Neutrophil (primary cell): Measurements from ENCODE around the gene GRID2.

Source experiments
- H3K27ac ChIP-seq: fragments of 200-600 bp; sonication (generic); 2 replicates; pipeline ENCODE4 v1.5.1; 2016; ENCODE audit warnings: mild to moderate bottlenecking, moderate library complexity
- H3K27me3 ChIP-seq: fragments of 200-600 bp; sonication (generic); 2 replicates; pipeline ENCODE4 v1.6.0; 2016; ENCODE audit warnings: mild to moderate bottlenecking
- H3K36me3 ChIP-seq: fragments of 200-600 bp; sonication (generic); 2 replicates; pipeline ENCODE4 v1.5.1; 2017
- H3K4me1 ChIP-seq, 2 experiments: fragments of 200-600 bp in 1 of 2; sonication (generic) in 1 of 2; 1 replicate in 1 of 2; 2 replicates in 1 of 2; pipeline versions ENCODE4 v1.5.1 to v1.6.1; 2013 to 2016; ENCODE audit warnings: low read depth in 1 of 2, low read length in 1 of 2, mild to moderate bottlenecking in 1 of 2, moderate library complexity in 1 of 2; ENCODE audit not compliant: control insufficient read depth in 1 of 2, insufficient read depth in 1 of 2
- H3K4me3 ChIP-seq, 2 experiments: fragments of 200-600 bp in 1 of 2; sonication (generic) in 1 of 2; 1 replicate in 1 of 2; 2 replicates in 1 of 2; pipeline ENCODE4 v1.5.1; 2013 to 2016; ENCODE audit warnings: low read depth in 1 of 2, low read length in 1 of 2, mild to moderate bottlenecking in 1 of 2, moderate library complexity in 1 of 2
- H3K9me3 ChIP-seq: fragments of 200-600 bp; sonication (generic); 2 replicates; pipeline ENCODE4 v1.5.1; 2016
- TF ChIP-seq, protein P1 (sequence below): fragments of 200-600 bp; sonication (generic); IDR thresholded peaks from 2 replicates; pipeline ENCODE4 v1.5.1; 2016; ENCODE audit warnings: antibody characterized with exemption

GRID2 gene

DNA sequence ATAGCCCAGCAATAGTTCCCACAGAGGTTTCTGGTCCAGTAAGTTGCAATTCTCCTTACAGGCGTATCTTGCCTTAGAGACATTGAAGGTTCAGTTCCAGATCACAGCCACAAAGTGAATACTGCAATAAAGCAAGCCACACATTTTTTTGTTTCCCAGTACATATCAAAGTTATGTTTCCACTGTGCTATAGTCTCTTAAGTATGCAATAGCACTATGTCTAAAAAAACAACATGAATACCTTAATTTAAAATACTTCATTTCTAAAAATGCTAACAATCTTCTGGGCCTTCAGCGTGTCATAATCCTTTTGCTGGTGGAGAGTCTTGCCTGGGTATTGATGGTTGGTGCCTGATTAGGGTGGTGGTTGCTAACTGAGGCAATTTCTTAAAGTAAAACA lies 659.1 kb downstream of the GRID2 start:
- Histone ChIP-seq H3K27ac (no peak overlapping the region), H3K4me1 (no peaks in the 10 kb centered on the region), H3K4me3 (no peak overlapping the region), H3K27me3 (no peaks in the 10 kb centered on the region), H3K9me3 (no peaks in the 10 kb centered on the region), H3K36me3 (no peaks in the 10 kb centered on the region)
- TF ChIP-seq, protein P1, sequence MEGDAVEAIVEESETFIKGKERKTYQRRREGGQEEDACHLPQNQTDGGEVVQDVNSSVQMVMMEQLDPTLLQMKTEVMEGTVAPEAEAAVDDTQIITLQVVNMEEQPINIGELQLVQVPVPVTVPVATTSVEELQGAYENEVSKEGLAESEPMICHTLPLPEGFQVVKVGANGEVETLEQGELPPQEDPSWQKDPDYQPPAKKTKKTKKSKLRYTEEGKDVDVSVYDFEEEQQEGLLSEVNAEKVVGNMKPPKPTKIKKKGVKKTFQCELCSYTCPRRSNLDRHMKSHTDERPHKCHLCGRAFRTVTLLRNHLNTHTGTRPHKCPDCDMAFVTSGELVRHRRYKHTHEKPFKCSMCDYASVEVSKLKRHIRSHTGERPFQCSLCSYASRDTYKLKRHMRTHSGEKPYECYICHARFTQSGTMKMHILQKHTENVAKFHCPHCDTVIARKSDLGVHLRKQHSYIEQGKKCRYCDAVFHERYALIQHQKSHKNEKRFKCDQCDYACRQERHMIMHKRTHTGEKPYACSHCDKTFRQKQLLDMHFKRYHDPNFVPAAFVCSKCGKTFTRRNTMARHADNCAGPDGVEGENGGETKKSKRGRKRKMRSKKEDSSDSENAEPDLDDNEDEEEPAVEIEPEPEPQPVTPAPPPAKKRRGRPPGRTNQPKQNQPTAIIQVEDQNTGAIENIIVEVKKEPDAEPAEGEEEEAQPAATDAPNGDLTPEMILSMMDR, result no peak

DNA sequence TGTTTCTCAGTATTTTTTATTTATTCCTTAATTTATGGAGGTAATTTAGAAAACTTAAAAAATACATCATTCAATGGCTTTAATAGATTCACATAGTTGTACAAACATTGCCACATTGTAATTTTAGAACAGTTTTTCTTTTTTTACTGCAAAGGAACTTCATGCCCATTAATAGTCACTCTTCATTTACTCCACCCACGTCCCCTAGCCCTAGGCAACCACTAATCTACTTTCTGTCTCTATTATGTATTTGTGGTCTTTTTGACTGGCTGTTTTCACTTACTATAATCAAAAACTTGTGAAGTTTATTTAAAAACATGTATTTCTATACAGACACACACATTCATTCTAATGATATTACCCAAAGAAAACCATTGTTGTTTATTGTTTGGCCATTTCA lies 664.8 kb downstream of the GRID2 start:
- TF ChIP-seq, protein P1, result no peak
- no peaks in the 10 kb centered on the region for H3K27me3 ChIP-seq
- no peak overlapping the region for H3K4me3 ChIP-seq
- H3K27ac ChIP-seq, result no peak overlapping the region
- no peaks in the 10 kb centered on the region for H3K4me1 ChIP-seq
- no peaks in the 10 kb centered on the region for H3K9me3 ChIP-seq
- H3K36me3 ChIP-seq, result no peaks in the 10 kb centered on the region

DNA sequence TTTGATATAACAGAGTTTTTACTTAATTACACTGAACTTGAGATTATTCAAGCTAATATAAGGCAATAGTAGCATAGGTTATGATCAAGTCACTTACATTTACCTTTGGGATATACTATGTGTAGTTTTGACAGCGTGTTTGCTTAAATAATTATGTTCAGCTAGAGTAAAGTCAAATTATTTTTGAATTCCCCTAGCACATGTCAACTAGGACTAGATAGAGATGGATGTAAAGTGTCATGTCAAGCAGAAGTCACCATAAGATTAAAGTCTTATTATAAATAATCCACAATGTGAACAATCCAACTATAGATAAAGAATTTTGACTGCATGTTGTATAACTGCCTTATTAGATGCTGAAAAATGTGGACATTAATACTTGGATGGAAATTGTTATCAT lies 665.2 kb downstream of the GRID2 start:
- Histone ChIP-seq H3K27me3 (no peaks in the 10 kb centered on the region), H3K4me1 (no peaks in the 10 kb centered on the region), H3K36me3 (no peaks in the 10 kb centered on the region), H3K27ac (no peak overlapping the region), H3K9me3 (no peaks in the 10 kb centered on the region), H3K4me3 (no peak overlapping the region)
- TF ChIP-seq, protein P1, result no peak

DNA sequence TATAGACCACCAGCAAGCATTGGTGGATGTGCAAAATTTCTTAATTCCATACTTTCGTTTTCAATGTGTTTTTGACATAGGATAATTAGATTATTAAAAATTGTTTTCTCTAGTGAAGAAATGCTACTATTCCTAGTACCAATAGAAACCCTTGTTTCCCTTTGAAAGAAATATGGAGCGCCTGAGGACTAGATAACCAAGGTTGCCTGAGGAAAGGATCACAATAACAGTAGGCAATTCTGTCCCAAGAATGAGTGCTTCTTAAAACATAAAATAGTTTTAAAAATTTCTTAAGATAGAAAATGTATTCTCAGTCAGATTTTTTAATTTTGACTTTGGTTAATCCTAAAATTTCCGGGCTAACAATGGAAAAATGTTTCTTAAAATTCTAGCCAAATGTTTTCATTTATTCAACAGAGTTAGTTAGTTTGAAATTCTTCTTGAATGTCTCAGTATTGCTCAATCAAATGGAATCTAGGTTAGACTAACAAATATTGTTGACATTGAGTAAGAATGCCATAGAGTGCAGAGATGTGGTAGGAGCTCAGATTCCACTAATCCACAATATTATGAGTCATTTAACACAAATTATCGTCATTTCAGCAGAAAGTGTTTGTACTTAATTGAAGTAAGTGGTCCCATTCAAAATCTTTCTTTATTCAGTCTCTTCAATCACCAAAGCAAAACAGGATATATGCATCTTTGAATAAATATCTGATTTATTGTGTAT lies 666.0 kb downstream of the GRID2 start:
- H3K36me3 ChIP-seq, result no peaks in the 10 kb centered on the region
- TF ChIP-seq, protein P1, result no peak
- H3K4me1 ChIP-seq, result no peaks in the 10 kb centered on the region
- no peak overlapping the region for H3K27ac ChIP-seq
- no peak overlapping the region for H3K4me3 ChIP-seq
- H3K9me3 ChIP-seq, result no peaks in the 10 kb centered on the region
- no peaks in the 10 kb centered on the region for H3K27me3 ChIP-seq

DNA sequence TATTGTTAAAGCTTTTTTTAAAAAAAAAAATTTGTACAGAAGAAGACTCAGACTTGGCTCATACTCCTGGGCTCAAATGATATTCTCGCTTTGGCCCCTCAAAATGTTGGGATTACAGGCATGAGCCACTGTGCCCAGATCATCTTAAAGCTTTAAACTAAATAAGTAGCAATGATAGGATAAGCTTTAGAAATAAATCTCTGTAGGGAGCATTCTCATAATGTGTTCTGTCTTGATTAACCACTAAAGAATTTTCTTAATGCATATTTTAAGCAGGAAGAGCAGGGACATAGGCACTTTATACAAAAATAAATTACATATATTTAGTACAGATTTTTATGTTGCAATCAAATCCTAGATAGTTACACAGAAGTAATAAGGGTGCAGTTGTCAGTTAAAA lies 667.2 kb downstream of the GRID2 start:
- H3K4me3 ChIP-seq, result no peak overlapping the region
- no peaks in the 10 kb centered on the region for H3K4me1 ChIP-seq
- H3K9me3 ChIP-seq, result no peaks in the 10 kb centered on the region
- TF ChIP-seq, protein P1, result no peak
- H3K27me3 ChIP-seq, result no peaks in the 10 kb centered on the region
- no peak overlapping the region for H3K27ac ChIP-seq
- no peaks in the 10 kb centered on the region for H3K36me3 ChIP-seq

DNA sequence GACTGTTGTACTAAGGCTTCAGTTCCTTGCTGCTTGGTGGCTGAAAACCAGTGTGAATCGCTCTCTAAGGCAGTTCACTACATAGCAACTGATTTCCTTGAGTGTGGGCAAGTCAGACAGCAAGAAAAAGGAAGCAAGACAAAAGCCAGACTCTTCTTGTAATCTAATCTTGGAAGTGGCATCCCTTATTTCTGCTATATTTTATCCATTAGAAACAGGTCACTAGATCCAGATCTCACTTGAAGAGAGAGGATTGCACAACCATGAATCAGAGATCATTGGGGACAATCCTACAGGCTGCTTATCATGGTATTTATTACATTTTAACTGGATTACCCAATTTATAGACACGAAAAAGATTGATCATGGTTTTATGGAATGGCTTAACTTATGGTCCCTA lies 684.5 kb downstream of the GRID2 start:
- H3K36me3 ChIP-seq, result no peaks in the 10 kb centered on the region
- no peak overlapping the region for H3K27ac ChIP-seq
- H3K9me3 ChIP-seq, result no peaks in the 10 kb centered on the region
- TF ChIP-seq, protein P1, result no peak
- H3K4me1 ChIP-seq, result no peaks in the 10 kb centered on the region
- no peaks in the 10 kb centered on the region for H3K27me3 ChIP-seq
- H3K4me3 ChIP-seq, result no peak overlapping the region
